ENCODE results near the gene CLDN5.

The CLDN5 gene

GRCh38 chr22:19494001-19494560 is 30.1 kb downstream of the CLDN5 start:
- H3K27ac ChIP-seq (replicated peaks), result no peak overlapping the region

GRCh38 chr22:19492504-19493174 is 31.6 kb downstream of the CLDN5 start:
- no peak overlapping the region for H3K4me3 ChIP-seq (replicated peaks; ENCODE audit: insufficient read depth, low read length)
- H3K27me3 ChIP-seq (ENCODE audit: insufficient read depth, poor library complexity, severe bottlenecking), result no peaks in the 10 kb centered on the region
- no peak overlapping the region for H3K27ac ChIP-seq (replicated peaks)
- TF ChIP-seq SPI1 (IDR thresholded peaks at IDR 0.05; ENCODE audit: borderline replicate concordance, low read depth), result no peak
- no peak for TF ChIP-seq POLR2AphosphoS5 (IDR thresholded peaks at IDR 0.05; ENCODE audit: low read depth)
- no peak for TF ChIP-seq CTCF (IDR thresholded peaks at IDR 0.05; ENCODE audit: insufficient read depth, low read length)
- no peak for TF ChIP-seq GABPA (IDR thresholded peaks at IDR 0.05; ENCODE audit: low read depth)
- no peak for TF ChIP-seq REST (IDR thresholded peaks at IDR 0.05; ENCODE audit: insufficient replicate concordance, low read depth)
- no peak for DNase-seq (ENCODE audit: low read depth in 1 of 2, low spot score in 1 of 2)

More at GRCh38 chr22:19494001-19494560, 30.1 kb downstream of the CLDN5 start:
- Histone ChIP-seq H3K27me3 (ENCODE audit: insufficient read depth, poor library complexity, severe bottlenecking) (no peaks in the 10 kb centered on the region), H3K4me3 (replicated peaks; ENCODE audit: insufficient read depth, low read length) (no peak overlapping the region)
- TF ChIP-seq REST (IDR thresholded peaks at IDR 0.05; ENCODE audit: insufficient replicate concordance, low read depth), result no peak
- DNase-seq (ENCODE audit: low read depth in 1 of 2, low spot score in 1 of 2), result no peak

- H3K27me3 ChIP-seq (ENCODE audit: insufficient read depth, poor library complexity, severe bottlenecking), result no peaks in the 10 kb centered on the region
- DNase-seq (ENCODE audit: low read depth in 1 of 2, low spot score in 1 of 2), result no peak
- H3K4me3 ChIP-seq (replicated peaks; ENCODE audit: insufficient read depth, low read length), result no peak overlapping the region
- H3K27ac ChIP-seq (replicated peaks), result no peak overlapping the region
- TF ChIP-seq REST (IDR thresholded peaks at IDR 0.05; ENCODE audit: insufficient replicate concordance, low read depth), result no peak
- TF ChIP-seq GABPA (IDR thresholded peaks at IDR 0.05; ENCODE audit: low read depth), result no peak
- TF ChIP-seq POLR2AphosphoS5 (IDR thresholded peaks at IDR 0.05; ENCODE audit: low read depth), result no peak
- TF ChIP-seq CTCF (IDR thresholded peaks at IDR 0.05; ENCODE audit: insufficient read depth, low read length), result no peak
- no peak for TF ChIP-seq SPI1 (IDR thresholded peaks at IDR 0.05; ENCODE audit: borderline replicate concordance, low read depth)
These were observed 33.5 kb downstream of the CLDN5 start for GRCh38 chr22:19490628-19491230.
